ENCODE measurements around the gene CTNNA2.

The CTNNA2 gene

GRCh38 chr2:80545420-80546210 is 1032.8 kb downstream of the CTNNA2 start:
- DNase-seq (ENCODE audit: low read depth, low spot score), result peak; percentile 7

GRCh38 chr2:80546766-80547165 is 1033.9 kb downstream of the CTNNA2 start:
- no peak for DNase-seq (ENCODE audit: low read depth, low spot score)

GRCh38 chr2:80547344-80547743 is 1034.5 kb downstream of the CTNNA2 start:
- DNase-seq (ENCODE audit: low read depth, low spot score), result no peak

- no peak for DNase-seq (ENCODE audit: low read depth, low spot score)
Observed at GRCh38 chr2:80548469-80548868, 1035.6 kb downstream of the CTNNA2 start.

- no peak for DNase-seq (ENCODE audit: low read depth, low spot score)
Observed at GRCh38 chr2:80549901-80550300, 1037.0 kb downstream of the CTNNA2 start.

- DNase-seq (ENCODE audit: low read depth, low spot score), result no peak
Observed at GRCh38 chr2:80560326-80560725, 1047.5 kb downstream of the CTNNA2 start.

- no peak for DNase-seq (ENCODE audit: low read depth, low spot score)
Observed at GRCh38 chr2:80568011-80568410, 1055.2 kb downstream of the CTNNA2 start.

GRCh38 chr2:80573167-80573566 is 1060.3 kb downstream of the CTNNA2 start:
- no peak for DNase-seq (ENCODE audit: low read depth, low spot score)

- no peak for DNase-seq (ENCODE audit: low read depth, low spot score)
Observed at GRCh38 chr2:80573950-80574349, 1061.1 kb downstream of the CTNNA2 start.

GRCh38 chr2:80579756-80580155 is 1066.9 kb downstream of the CTNNA2 start:
- DNase-seq (ENCODE audit: low read depth, low spot score), result no peak

- DNase-seq (ENCODE audit: low read depth, low spot score), result no peak
Observed at GRCh38 chr2:80591233-80591632, 1078.4 kb downstream of the CTNNA2 start.

GRCh38 chr2:80592106-80592505 is 1079.3 kb downstream of the CTNNA2 start:
- no peak for DNase-seq (ENCODE audit: low read depth, low spot score)

- no peak for DNase-seq (ENCODE audit: low read depth, low spot score)
Observed at GRCh38 chr2:80610108-80610507, 1097.3 kb downstream of the CTNNA2 start.

- DNase-seq (ENCODE audit: low read depth, low spot score), result no peak
Observed at GRCh38 chr2:80621656-80622055, 1108.8 kb downstream of the CTNNA2 start.

GRCh38 chr2:80624062-80624461 is 1111.2 kb downstream of the CTNNA2 start:
- DNase-seq (ENCODE audit: low read depth, low spot score), result no peak

GRCh38 chr2:80634590-80634989 is 1121.7 kb downstream of the CTNNA2 start:
- DNase-seq (ENCODE audit: low read depth, low spot score), result no peak

GRCh38 chr2:80638783-80639182 is 1125.9 kb downstream of the CTNNA2 start:
- DNase-seq (ENCODE audit: low read depth, low spot score), result no peak

GRCh38 chr2:80642465-80642864 is 1129.6 kb downstream of the CTNNA2 start:
- DNase-seq (ENCODE audit: low read depth, low spot score), result no peak

GRCh38 chr2:80643598-80643997 is 1130.7 kb downstream of the CTNNA2 start:
- DNase-seq (ENCODE audit: low read depth, low spot score), result no peak

GRCh38 chr2:80651435-80651834 is 1138.6 kb downstream of the CTNNA2 start:
- DNase-seq (ENCODE audit: low read depth, low spot score), result no peak

- no peak for DNase-seq (ENCODE audit: low read depth, low spot score)
Observed at GRCh38 chr2:80655265-80655664, 1142.4 kb downstream of the CTNNA2 start.

GRCh38 chr2:80670763-80671162 is 1157.9 kb downstream of the CTNNA2 start:
- no peak for DNase-seq (ENCODE audit: low read depth, low spot score)

- DNase-seq (ENCODE audit: low read depth, low spot score), result no peak
Observed at GRCh38 chr2:80687524-80687923, 1174.7 kb downstream of the CTNNA2 start.

GRCh38 chr2:80689106-80689505 is 1176.3 kb downstream of the CTNNA2 start:
- no peak for DNase-seq (ENCODE audit: low read depth, low spot score)

All from ELF-1 (cell line).